HG02852 (cell line): ENCODE results near the gene DNAH17.

ENCODE experiments used
- ATAC-seq: cut with Tn5 transposase; IDR thresholded peaks from one replicate; pipeline ENCODE4 v1.9.1; 2021; ENCODE audit warnings: mild to moderate bottlenecking, moderate library complexity; ENCODE audit not compliant: unreplicated experiment

The DNAH17 gene

DNA sequence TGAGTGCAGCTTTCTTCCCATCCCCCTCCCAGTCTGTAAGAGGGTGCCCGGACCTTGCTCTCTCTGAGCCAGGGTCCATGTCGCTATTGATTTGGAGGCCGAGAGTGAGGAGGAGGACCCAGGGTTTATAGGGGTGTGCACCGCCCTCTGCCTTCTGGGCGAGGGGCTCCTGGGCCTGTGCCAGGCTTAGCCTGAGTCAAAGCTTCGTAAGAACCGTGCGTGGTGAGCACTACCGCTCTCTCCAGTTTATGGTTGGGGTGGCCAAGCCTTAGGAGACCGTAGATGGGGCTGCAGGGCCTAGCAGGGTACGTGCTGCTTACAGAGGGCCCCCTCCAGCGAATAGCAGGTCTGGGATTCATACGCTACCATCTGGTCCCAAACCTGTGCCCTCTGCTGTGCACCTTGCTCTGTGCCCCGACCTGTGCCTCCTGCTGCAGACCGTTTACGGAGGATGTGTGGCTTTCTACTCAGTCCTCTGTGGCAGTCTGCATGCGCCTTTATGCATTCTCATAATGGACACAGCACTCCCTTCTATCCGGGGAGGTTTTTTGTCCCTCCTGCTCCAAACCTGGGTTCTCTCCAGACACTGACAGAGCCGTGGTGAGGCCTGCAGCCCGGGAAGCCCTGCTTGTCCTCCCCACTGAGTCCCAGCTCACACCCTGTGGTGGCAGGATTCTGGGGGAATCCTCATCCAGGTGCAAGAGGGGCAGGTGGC is 144.0 kb downstream of the DNAH17 start:
- ATAC-seq: no peak

DNA sequence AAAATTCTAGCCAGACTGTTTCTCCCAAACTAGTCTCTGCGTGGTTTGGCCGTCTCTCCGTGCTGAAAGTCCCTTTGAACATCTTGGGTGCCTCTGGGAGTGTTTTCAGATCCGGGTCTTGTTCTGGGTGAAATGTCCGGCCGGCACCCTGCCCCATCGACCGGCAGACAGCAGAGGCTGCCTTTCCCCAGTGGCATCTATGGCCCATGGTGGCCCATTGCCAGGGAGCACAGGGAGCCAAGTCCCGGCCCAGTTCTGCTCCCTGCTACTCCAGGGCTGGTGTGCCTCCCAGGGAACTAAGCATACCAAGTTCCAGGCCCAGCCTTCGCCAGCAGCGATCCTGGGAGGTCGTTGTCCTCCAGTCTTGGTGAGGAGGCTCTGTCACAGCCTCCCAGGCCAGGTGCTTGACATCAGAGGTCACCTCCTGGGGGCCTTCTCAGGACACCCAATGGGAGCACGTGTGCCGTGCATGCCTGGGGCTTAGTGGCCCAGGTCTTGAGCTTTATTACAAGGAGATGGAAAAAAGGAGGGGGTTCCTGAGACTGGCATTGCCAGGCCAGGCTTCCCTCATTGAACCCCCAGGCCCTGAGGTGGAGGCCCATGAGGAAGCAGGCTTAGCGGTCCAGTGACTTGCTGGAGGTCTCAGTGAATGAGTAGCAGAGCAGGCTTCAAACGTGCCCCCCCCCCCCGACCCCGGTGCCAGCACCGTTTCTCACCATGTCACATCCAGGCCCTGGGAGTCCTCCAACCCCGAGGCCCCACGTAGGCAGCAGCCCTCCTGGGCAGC is 144.8 kb downstream of the DNAH17 start:
- no peak for ATAC-seq

- ATAC-seq: no peak
Measured at GRCh38 chr17:78431692-78431958, 145.6 kb downstream of the DNAH17 start.

DNA sequence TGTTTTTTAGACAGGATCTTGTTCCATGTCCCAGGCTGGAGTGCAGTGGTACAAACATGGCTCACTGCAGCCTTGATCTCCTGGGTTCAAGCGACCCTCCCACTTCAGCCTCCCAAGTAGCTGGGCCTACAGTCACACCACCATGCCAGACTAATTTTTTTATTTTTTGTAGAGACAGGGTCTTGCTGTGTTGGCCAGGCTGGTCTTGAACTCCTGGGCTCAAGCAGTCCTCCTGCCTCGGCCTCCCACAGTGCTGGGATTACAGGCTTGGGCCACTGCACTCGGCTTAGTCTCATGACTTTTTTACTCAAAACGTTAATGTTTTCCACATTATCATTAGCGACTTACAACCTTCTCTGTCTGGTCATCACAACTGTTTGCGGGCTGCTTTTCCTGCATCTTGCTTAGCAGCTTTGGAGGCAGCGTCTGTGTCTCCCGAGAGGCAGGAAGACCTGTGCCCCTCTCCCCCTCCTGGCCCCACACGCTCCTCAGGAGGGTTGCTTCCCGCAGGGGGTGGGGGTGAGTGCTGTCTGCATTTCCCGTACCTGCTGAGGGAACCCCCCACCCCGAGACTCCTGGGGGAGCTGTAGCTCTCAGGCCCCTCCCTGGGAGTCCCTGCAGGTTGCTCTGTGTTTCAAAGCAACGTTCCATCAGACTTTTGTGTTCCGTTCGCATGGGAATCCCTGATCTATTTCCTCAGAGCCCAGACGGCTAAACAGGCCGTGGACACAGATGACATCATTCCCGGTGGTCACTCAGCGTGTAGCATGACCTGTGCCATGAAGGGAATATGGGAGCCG is 146.1 kb downstream of the DNAH17 start:
- no peak for ATAC-seq

DNA sequence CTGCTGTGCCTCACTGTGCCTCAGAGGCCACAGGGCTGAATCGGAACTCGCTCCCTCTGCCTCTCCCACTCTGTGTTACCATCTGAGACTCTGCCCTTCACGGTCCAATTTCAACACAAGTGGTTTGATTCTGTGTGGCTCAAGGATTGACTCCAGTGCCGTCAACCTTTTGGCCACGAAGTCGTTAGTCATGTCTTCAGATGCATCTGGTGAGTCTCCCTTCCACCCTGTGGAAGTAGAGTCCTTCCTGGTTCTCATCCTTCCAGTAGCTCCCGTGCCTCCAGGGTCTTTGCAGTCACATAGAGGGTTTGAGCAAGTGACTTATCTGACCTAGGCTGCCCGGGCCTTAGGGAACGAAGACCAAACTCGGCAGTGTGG is 147.6 kb downstream of the DNAH17 start:
- no peak for ATAC-seq

DNA sequence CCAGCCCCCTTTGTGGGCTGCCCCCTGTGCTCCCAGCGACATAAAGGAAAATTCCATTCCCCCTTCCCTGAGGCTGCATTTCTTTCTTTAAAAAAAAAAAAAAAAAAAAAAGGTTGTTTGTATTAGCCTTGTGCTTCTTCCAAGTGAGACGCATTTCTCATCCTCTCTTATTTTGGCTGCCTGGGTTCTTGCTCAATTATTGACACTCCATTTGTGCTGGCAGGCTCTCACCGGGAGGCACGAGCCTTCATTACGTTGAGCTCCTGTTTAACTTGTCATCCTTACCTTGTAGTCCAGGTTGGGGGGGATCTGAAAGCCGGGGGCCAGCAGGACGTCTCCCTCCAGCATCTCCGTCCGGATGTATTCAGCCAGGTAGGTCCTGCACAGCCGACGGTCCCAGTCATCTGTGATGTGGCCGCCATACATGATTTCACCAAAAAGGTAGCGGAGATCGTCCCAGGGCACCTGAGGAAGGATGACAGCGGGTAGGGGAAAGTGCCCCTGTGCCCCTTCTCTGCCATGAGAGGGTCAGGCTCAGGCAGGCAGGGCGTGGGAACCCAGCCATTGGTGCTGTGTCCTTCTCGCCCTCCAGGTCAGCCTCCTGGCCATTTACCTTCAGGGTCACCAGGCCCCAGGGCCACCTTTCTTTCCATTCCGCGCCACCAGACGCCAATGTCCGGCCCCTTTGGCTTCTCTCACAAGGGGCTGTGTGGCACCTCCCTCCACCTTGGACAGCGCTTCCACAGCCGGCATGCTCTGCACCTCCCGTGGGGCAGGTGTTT is 148.2 kb downstream of the DNAH17 start:
- ATAC-seq: no peak

DNA sequence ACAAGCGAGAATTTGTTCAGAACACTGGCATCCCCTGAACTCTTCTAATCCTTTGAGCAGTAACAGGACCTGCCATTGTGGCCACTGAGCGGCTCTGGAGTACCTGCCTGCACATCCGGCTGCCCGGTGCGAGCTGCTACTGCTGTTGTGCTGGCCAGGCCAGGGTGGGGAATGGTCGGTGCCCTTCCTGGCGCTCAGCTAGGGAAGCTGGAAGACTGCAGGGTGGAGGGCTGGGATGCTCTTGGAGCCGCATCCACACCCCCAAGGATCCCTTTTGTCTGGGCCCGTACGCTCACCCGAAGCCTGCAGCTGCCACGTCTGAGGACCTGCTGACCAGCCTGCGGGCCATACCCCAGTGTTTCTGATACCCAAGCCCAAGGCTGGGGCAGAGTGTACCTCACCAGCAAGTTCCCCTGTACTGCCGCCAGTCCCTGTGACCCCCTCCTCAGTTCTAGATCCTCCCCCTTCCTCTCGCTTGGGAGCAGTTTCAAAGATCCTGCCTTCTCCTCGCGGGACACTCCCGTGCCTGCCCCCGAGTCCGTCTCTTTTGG is 149.1 kb downstream of the DNAH17 start:
- ATAC-seq: no peak

DNA sequence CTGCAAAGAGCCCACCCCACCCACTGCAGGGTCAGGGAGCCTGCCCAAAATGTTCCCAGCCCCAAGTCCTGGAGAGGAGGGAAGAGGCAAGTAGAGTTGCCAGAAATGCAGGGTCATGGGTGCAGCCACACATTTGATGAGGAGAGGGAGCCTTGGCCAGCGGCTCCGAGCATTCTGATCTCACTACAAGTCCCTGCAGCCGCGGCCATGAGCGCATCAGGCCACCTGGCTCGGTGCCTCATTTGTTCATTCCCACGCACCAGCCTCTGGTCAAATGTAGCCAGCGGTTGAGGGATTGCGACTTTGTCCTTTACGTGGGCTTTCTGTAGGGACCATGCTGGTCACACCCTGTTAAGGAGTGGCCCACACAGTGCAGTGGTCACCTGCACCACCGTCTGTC is 150.1 kb downstream of the DNAH17 start:
- ATAC-seq: no peak

DNA sequence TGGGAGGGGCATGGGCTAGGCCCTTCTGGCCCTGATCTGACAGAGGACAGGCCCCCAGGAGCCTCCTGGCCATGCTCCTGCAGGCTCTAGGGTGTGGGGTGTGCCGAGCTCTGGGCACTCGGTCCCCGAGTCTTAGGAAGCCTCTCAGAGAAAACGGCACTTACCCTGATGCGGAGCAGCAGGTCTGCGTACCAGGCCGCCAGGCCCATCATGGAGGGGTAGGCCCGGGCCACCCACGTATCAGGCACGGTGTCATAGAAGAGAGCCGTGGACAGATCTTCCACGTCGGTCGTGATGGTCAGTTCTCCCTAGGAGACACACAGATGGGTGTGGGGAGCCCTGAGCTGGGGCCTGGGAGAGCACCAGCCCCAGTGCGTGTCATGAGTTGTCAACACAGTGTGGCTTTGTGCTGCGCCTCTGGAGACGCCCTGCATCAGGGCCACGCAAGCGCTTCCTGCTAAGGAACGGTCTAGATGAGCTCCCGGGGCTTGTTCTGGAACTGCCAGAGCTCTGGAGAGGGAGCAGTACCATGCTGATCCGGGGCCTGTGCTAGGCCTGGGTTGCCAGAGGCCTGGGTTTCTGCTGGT is 150.8 kb downstream of the DNAH17 start:
- ATAC-seq: no peak

DNA sequence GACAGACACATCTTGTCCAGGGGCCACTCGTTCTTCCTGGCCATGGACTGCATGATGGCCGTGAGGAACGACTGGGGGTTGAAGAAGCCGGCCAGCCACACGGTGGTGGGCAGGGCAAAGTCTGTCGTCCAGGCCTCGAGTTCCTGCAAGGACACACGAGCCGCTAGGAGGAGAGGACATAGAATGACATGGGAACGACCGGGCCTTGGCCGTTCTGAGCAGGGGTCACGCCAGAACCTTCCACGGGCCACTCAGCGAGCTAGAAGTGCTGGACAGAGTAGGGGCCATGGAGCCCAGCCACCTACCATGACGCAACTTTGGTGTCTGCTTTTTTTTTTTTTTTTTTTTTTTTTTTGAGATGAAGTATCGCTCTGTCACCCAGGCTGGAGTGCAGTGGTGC is 151.8 kb downstream of the DNAH17 start:
- ATAC-seq: no peak

GRCh38 chr17:78423961-78424675 is 153.1 kb downstream of the DNAH17 start:
- no peak for ATAC-seq

DNA sequence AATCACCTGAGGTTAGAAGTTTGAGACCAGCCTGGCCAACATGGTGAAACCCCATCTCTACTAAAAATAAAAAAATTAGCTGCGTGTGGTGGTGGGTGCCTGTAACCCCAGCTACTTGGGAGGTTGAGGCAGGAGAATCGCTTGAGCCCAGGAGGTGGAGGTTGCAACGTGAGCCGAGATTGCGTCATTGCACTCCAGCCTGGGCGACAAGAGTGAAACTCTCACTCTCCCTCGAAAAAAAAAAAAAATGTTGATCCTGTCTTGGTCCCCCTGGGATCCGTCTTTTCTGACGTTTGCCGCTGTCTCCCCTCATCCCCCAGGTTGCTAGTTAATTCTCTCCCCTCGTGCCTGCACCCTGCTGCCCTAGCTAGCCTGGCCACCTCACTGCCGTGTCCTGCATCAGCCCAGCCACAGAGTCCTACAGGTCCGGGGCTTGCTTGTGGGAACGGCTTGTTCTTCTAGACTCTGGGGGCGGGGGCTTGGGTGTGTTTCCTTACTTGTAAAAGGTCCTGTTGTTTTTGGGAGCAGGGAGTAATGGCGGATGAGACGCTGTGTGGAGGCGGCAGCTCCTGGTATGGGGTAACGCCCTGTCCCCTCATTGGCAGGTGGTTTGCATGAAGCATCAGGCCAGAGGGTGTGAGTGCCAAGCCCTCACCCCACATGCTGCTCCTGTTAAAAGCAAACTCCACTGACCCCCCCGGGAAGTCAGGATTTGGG is 154.2 kb downstream of the DNAH17 start:
- ATAC-seq: no peak

DNA sequence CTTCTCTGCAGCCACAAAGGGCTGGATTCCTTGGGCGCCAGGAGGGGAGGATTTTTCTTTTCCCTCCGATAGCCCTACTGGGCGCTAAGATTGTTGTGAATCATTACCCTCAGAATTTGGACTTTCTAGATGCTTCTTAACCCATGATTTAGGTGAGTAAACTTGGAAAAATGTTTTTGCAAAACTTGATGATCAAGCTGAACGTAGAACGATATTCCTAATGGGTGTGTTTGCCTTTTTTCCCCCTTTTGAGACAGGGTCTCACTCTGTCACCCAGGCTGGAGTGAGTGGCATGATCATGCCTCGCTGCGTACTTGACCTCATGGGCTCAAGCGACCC is 155.0 kb downstream of the DNAH17 start:
- no peak for ATAC-seq

- ATAC-seq: no peak
Measured at GRCh38 chr17:78421534-78422266, 155.5 kb downstream of the DNAH17 start.

- no peak for ATAC-seq
Measured at GRCh38 chr17:78421084-78421533, 156.1 kb downstream of the DNAH17 start.

GRCh38 chr17:78419970-78420815 is 157.0 kb downstream of the DNAH17 start:
- ATAC-seq: no peak

GRCh38 chr17:78418326-78419026 is 158.7 kb downstream of the DNAH17 start:
- ATAC-seq: no peak
